Measurements from ENCODE around the gene RAVER2. TPM values are rescaled to one million over a fixed set of nuclear protein-coding genes. Genes with fewer than 3 reads are reported as not detected.

RAVER2 gene
- total and polyA plus RNA-seq, 2 of the 13 experiments (the other 11 are each of a cell fraction or from before 2014, with no cell fraction given) = 11.4 to 15.4 TPM

DNA sequence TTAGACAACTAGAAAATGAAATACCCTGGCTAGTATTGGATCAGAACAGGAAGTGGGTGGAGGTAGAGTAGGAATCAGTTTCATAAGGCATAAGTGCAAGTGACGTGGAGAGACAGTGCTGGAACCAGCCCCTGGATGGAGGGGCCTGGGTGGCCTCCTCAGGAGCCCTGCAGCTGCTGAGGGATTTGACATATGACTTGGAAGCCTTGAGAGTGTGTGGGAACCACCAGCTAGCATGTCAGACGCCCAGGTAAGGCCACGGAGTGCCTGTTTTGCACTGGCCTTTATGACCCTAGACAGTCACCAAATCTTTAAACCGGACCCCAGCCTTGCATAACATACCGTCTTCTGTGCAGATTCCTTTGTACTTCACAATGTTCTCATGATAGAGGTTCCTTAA lies 94.4 kb downstream of the RAVER2 start:
- no peaks in the 10 kb centered on the region for H3K27me3 ChIP-seq (ENCODE audit: control insufficient read depth in 1 of 2, insufficient read depth in 2 of 2, low read length in 2 of 2)
- FAIRE-seq (no peak), ATAC-seq (no peak), DNase-seq (ENCODE audit: low spot score) (no peak)
- BruUV-seq (replicated peaks) = no TSS peak
- 84% methylated on average over 5 of the region's 5 CpGs for WGBS (ENCODE audit: low lambda C conversion rate)
- ChIA-PET POLR2A (no interaction called here), CTCF (ENCODE audit: low intra/inter-chr PET ratio, low total read pairs) (no interaction called here)
- peaks cover 27 to 65% of the 10 kb centered on the region in 2 experiments for H3K36me3 ChIP-seq (replicated peaks in 1 of 2; ENCODE audit: control insufficient read depth in 1 of 2, insufficient read depth in 2 of 2, low read length in 2 of 2)
- no peaks in the 10 kb centered on the region for H4K20me1 ChIP-seq (ENCODE audit: insufficient read depth, low read length)
- in situ Hi-C loops (cut with HindIII; ENCODE audit: extremely low pct_ligation_motif_present, low pct_unique_long_range_greater_than_20kb) = no loop called here
- no peak overlapping the region for H3K9ac ChIP-seq (ENCODE audit: insufficient read depth, low read depth, low read length)
- no peaks in the 10 kb centered on the region for H3K79me2 ChIP-seq (ENCODE audit: insufficient read depth, low read length)
- no peaks in the 10 kb centered on the region for H3K4me1 ChIP-seq (ENCODE audit: insufficient read depth, low read length)
- no peak overlapping the region for H3K27ac ChIP-seq (ENCODE audit: extremely low read length, insufficient read depth, low read length)
- no peak overlapping the region for H3K4me2 ChIP-seq (ENCODE audit: low read depth, low read length)
- H3K4me3 ChIP-seq (replicated peaks in 1 of 3; ENCODE audit: insufficient read depth in 1 of 3, low read depth in 2 of 3, low read length in 3 of 3) = no peak overlapping the region
- no peak for TF ChIP-seq ZNF777 (CRISPR knock-in tag; IDR thresholded peaks at IDR 0.05)
- TF ChIP-seq ZNF768 (CRISPR knock-in tag; IDR thresholded peaks at IDR 0.05) = no peak
- intact Hi-C loops (cut with micrococcal nuclease; ENCODE audit: unreplicated experiment) = no loop called here
- no peak overlapping the region for H2AFZ ChIP-seq (ENCODE audit: low read length)
- no peaks in the 10 kb centered on the region for H3K9me3 ChIP-seq (ENCODE audit: low read length)

DNA sequence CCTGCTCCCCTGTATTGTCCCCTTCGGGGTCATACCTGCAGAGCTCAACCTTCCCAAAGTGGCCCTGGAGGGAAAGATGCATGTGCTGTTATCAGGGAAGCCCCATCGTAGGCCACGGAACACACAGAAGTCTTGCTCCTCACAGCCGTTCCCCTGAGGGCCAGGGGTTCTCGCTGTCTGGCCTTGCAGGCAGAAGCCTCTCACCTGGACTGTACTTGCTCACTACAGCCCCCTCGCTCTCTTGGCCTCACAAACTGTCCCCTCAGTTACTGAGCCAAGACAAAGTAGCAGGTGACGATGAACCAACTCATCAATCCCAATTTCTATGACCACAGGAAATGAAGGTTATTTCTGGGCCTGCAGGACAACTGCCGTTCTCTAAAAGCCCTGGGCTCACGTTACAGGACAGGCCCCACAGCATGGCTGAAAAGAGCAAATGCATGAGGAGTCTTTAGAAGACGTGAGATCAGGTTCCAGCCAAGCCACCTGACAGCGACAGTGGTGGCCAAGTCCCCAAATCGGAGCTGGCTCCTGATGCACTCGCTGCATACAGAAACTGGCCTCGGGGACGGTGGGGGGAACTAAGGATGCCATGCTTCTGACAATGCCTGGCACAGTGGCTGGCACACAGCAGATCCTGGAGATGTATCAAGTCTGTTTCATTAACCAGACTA lies 95.0 kb downstream of the RAVER2 start:
- no peak overlapping the region for H2AFZ ChIP-seq (ENCODE audit: low read length)
- in situ Hi-C loops (cut with HindIII; ENCODE audit: extremely low pct_ligation_motif_present, low pct_unique_long_range_greater_than_20kb) = no loop called here
- WGBS (ENCODE audit: low lambda C conversion rate) = 97% methylated on average over 13 of the region's 15 CpGs
- no peak overlapping the region for H3K4me2 ChIP-seq (ENCODE audit: low read depth, low read length)
- no peak overlapping the region for H3K9ac ChIP-seq (ENCODE audit: insufficient read depth, low read depth, low read length)
- ATAC-seq = no peak
- intact Hi-C loops (cut with micrococcal nuclease; ENCODE audit: unreplicated experiment) = no loop called here
- CTCF ChIA-PET (ENCODE audit: low intra/inter-chr PET ratio, low total read pairs) = no interaction called here
- no peaks in the 10 kb centered on the region for H3K9me3 ChIP-seq (ENCODE audit: low read length)
- H3K79me2 ChIP-seq (ENCODE audit: insufficient read depth, low read length) = no peaks in the 10 kb centered on the region
- no TSS peak for BruUV-seq (replicated peaks)
- FAIRE-seq = no peak
- no peaks in the 10 kb centered on the region for H3K27me3 ChIP-seq (ENCODE audit: control insufficient read depth in 1 of 2, insufficient read depth in 2 of 2, low read length in 2 of 2)
- H3K36me3 ChIP-seq (replicated peaks in 1 of 2; ENCODE audit: control insufficient read depth in 1 of 2, insufficient read depth in 2 of 2, low read length in 2 of 2) = peaks cover 28 to 65% of the 10 kb centered on the region in 2 experiments
- TF ChIP-seq SNAPC2 (CRISPR knock-in tag; IDR thresholded peaks at IDR 0.05) = no peak
- TF ChIP-seq PLRG1 (conservative IDR thresholded peaks at IDR 0.05) = no peak
- TF ChIP-seq ESRRA (CRISPR knock-in tag; IDR thresholded peaks at IDR 0.05; ENCODE audit: low read depth) = no peak
- TF ChIP-seq HMG20A (CRISPR knock-in tag; IDR thresholded peaks at IDR 0.05; ENCODE audit: borderline replicate concordance) = no peak
- TF ChIP-seq ZNF883 (CRISPR knock-in tag; IDR thresholded peaks at IDR 0.05; ENCODE audit: not compliant biosample characterization) = no peak
- no peak for TF ChIP-seq ARNT (IDR thresholded peaks at IDR 0.05)
- TF ChIP-seq ZNF678 (CRISPR knock-in tag; IDR thresholded peaks at IDR 0.05) = no peak
- no peak for TF ChIP-seq MEIS2 (CRISPR knock-in tag; IDR thresholded peaks at IDR 0.05)
- no peak for TF ChIP-seq SNRNP70 (IDR thresholded peaks at IDR 0.05; ENCODE audit: low read depth, low read length)
- no peaks in the 10 kb centered on the region for H3K4me1 ChIP-seq (ENCODE audit: insufficient read depth, low read length)
- DNase-seq (ENCODE audit: low spot score) = no peak
- no peaks in the 10 kb centered on the region for H4K20me1 ChIP-seq (ENCODE audit: insufficient read depth, low read length)
- H3K4me3 ChIP-seq (replicated peaks in 1 of 3; ENCODE audit: insufficient read depth in 1 of 3, low read depth in 2 of 3, low read length in 3 of 3) = no peak overlapping the region
- POLR2A ChIA-PET = no interaction called here
- H3K27ac ChIP-seq (ENCODE audit: extremely low read length, insufficient read depth, low read length) = no peak overlapping the region
